ENCODE data around the gene LYPD3. TPM values are rescaled to one million over a fixed set of nuclear protein-coding genes. Genes with fewer than 3 reads are reported as not detected.

The LYPD3 gene
- polyA plus RNA-seq, 1 of the 3 experiments (the other 2 are of a cell fraction) = 4.2 TPM

GRCh38 chr19:43450545-43450997, 14.8 kb downstream of the LYPD3 start:
- Histone ChIP-seq H3K4me3 (ENCODE audit: low read depth in 2 of 2, low read length in 1 of 2) (no peak overlapping the region), H3K9me3 (no peaks in the 10 kb centered on the region), H3K9me2 (no peaks in the 10 kb centered on the region), H3K4me1 (ENCODE audit: control insufficient read depth in 1 of 2, insufficient read depth in 2 of 2, low read depth in 1 of 2, low read length in 1 of 2) (no peaks in the 10 kb centered on the region), H4K20me1 (ENCODE audit: insufficient read depth) (no peaks in the 10 kb centered on the region), H3K36me3 (replicated peaks in 1 of 2; ENCODE audit: control insufficient read depth in 1 of 2, insufficient read depth in 2 of 2, low read length in 1 of 2) (no peaks in the 10 kb centered on the region), H2AFZ (ENCODE audit: low read depth) (no peak overlapping the region), H3K9ac (no peak overlapping the region), H3K27me3 (ENCODE audit: insufficient read depth) (no peaks in the 10 kb centered on the region), H3K79me2 (ENCODE audit: insufficient read depth) (no peaks in the 10 kb centered on the region), H3K4me2 (no peak overlapping the region), H3K27ac (ENCODE audit: low read depth in 2 of 2, low read length in 1 of 2) (no peak overlapping the region), H3F3A (replicated peaks; ENCODE audit: insufficient read depth) (no peaks in the 10 kb centered on the region)
- ChIA-PET CTCF (interaction anchor here (0.9 kb wide), 1 partner anchor 69 kb away, joined by 4 read pairs; no protein-coding TSS in a partner anchor), POLR2A (no interaction called here)
- TF ChIP-seq EP300 (IDR thresholded peaks at IDR 0.05; ENCODE audit: borderline replicate concordance in 1 of 2, low read depth in 1 of 2, low read length in 1 of 2) (no peak), MXI1 (IDR thresholded peaks at IDR 0.05; ENCODE audit: low read depth, low read length) (no peak), RCOR1 (IDR thresholded peaks at IDR 0.05; ENCODE audit: low read length) (no peak), FOXJ3 (CRISPR knock-in tag; IDR thresholded peaks at IDR 0.05) (no peak), CHD2 (IDR thresholded peaks at IDR 0.05; ENCODE audit: low read length, partially characterized antibody) (no peak), FOSL2 (IDR thresholded peaks at IDR 0.05; ENCODE audit: borderline replicate concordance, low read depth) (no peak), GATA2 (CRISPR knock-in tag; IDR thresholded peaks at IDR 0.05) (no peak), YY1 (IDR thresholded peaks at IDR 0.05; ENCODE audit: low read depth) (no peak), RFX5 (IDR thresholded peaks at IDR 0.05; ENCODE audit: low read length) (no peak), JUND (IDR thresholded peaks at IDR 0.05) (no peak)
- WGBS (ENCODE audit: low lambda C conversion rate) = 57% methylated on average over 2 of the region's 2 CpGs
- DNase-seq = no peak

- CTCF ChIA-PET = interaction anchor here (0.7 to 19.6 kb wide), 40 partner anchors 9 to 205 kb away, joined by 3 to 632 read pairs (median 6); partner anchors contain the start of genes ETHE1, LYPD3, PHLDB3 and ZNF575
- Histone ChIP-seq H3K4me2 (no peak overlapping the region), H4K20me1 (ENCODE audit: insufficient read depth) (no peaks in the 10 kb centered on the region), H3K4me1 (ENCODE audit: control insufficient read depth in 1 of 2, insufficient read depth in 2 of 2, low read depth in 1 of 2, low read length in 1 of 2) (no peaks in the 10 kb centered on the region), H3K36me3 (replicated peaks in 1 of 2; ENCODE audit: control insufficient read depth in 1 of 2, insufficient read depth in 2 of 2, low read length in 1 of 2) (no peaks in the 10 kb centered on the region), H3K9me2 (no peaks in the 10 kb centered on the region), H3K9ac (no peak overlapping the region), H2AFZ (ENCODE audit: low read depth) (no peak overlapping the region), H3K27ac (ENCODE audit: low read depth in 2 of 2, low read length in 1 of 2) (no peak overlapping the region), H3F3A (replicated peaks; ENCODE audit: insufficient read depth) (no peaks in the 10 kb centered on the region), H3K79me2 (ENCODE audit: insufficient read depth) (no peaks in the 10 kb centered on the region), H3K27me3 (ENCODE audit: insufficient read depth) (peaks cover 12% of the 10 kb centered on the region; the same call in 1 of the 2 replicates), H3K9me3 (no peaks in the 10 kb centered on the region), H3K4me3 (ENCODE audit: low read depth in 2 of 2, low read length in 1 of 2) (no peak overlapping the region)
- POLR2A ChIA-PET = no interaction called here
- TF ChIP-seq TEAD4 (IDR thresholded peaks at IDR 0.05; ENCODE audit: borderline replicate concordance, insufficient read depth) (no peak), RCOR1 (IDR thresholded peaks at IDR 0.05; ENCODE audit: low read length) (no peak), RFX5 (IDR thresholded peaks at IDR 0.05; ENCODE audit: low read length) (no peak), JUND (IDR thresholded peaks at IDR 0.05) (no peak), ELF1 (IDR thresholded peaks at IDR 0.05) (no peak), FOXJ3 (CRISPR knock-in tag; IDR thresholded peaks at IDR 0.05) (no peak), ZBTB33 (IDR thresholded peaks at IDR 0.05; ENCODE audit: borderline replicate concordance, low read depth) (no peak), TAF1 (IDR thresholded peaks at IDR 0.05; ENCODE audit: borderline replicate concordance, low read depth, low read length) (no peak), FOSL2 (IDR thresholded peaks at IDR 0.05; ENCODE audit: borderline replicate concordance, low read depth) (no peak), NFIC (IDR thresholded peaks at IDR 0.05; ENCODE audit: borderline replicate concordance) (no peak), NRF1 (IDR thresholded peaks at IDR 0.05; ENCODE audit: low read depth, low read length) (no peak), YY1 (IDR thresholded peaks at IDR 0.05; ENCODE audit: low read depth) (no peak), USF1 (IDR thresholded peaks at IDR 0.05; ENCODE audit: borderline replicate concordance, low read depth) (no peak), EZH2phosphoT487 (IDR thresholded peaks at IDR 0.05; ENCODE audit: borderline replicate concordance, low read depth) (no peak), CHD2 (IDR thresholded peaks at IDR 0.05; ENCODE audit: low read length, partially characterized antibody) (no peak), USF2 (IDR thresholded peaks at IDR 0.05; ENCODE audit: borderline replicate concordance, low read depth, low read length) (no peak), EP300 (IDR thresholded peaks at IDR 0.05; ENCODE audit: borderline replicate concordance in 1 of 2, low read depth in 1 of 2, low read length in 1 of 2) (no peak), SMC3 (IDR thresholded peaks at IDR 0.05; ENCODE audit: low read depth, low read length) (no peak)
- TF ChIP-seq, protein P1, sequence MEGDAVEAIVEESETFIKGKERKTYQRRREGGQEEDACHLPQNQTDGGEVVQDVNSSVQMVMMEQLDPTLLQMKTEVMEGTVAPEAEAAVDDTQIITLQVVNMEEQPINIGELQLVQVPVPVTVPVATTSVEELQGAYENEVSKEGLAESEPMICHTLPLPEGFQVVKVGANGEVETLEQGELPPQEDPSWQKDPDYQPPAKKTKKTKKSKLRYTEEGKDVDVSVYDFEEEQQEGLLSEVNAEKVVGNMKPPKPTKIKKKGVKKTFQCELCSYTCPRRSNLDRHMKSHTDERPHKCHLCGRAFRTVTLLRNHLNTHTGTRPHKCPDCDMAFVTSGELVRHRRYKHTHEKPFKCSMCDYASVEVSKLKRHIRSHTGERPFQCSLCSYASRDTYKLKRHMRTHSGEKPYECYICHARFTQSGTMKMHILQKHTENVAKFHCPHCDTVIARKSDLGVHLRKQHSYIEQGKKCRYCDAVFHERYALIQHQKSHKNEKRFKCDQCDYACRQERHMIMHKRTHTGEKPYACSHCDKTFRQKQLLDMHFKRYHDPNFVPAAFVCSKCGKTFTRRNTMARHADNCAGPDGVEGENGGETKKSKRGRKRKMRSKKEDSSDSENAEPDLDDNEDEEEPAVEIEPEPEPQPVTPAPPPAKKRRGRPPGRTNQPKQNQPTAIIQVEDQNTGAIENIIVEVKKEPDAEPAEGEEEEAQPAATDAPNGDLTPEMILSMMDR (IDR thresholded peaks at IDR 0.05) = no peak
- WGBS (ENCODE audit: low lambda C conversion rate) = 84% methylated on average over 9 of the region's 9 CpGs
- no peak for DNase-seq
Observed at GRCh38 chr19:43447655-43448054, 17.8 kb downstream of the LYPD3 start.

All from SK-N-SH (cell line).